Breast epithelium (tissue), 3 donors: Measurements from ENCODE around the gene CEP112.

ENCODE experiments used
- CTCF ChIP-seq, 3 donors: fragments of 450-650 bp; IDR thresholded peaks; one replicate each; pipeline ENCODE4 v1.5.1; 2016 to 2017; ENCODE audit warnings: antibody characterized with exemption in 3 of 3, mild to moderate bottlenecking in 3 of 3, moderate library complexity in 3 of 3
- POLR2A ChIP-seq: fragments of 450-650 bp; IDR thresholded peaks from one replicate; pipeline ENCODE4 v1.6.1; 2016; ENCODE audit warnings: antibody characterized with exemption, mild to moderate bottlenecking, moderate library complexity
- POLR2AphosphoS5 ChIP-seq, 3 donors: sonication (generic); formaldehyde crosslinking; IDR thresholded peaks; one replicate each; pipeline ENCODE4 v1.6.1; 2017; ENCODE audit warnings: antibody characterized with exemption in 3 of 3

- TF ChIP-seq CTCF (IDR thresholded peaks at IDR 0.05) (no peak), POLR2A (no peak), POLR2AphosphoS5 (IDR thresholded peaks at IDR 0.05) (no peak)
Observed at GRCh38 chr17:65617496-65617895, 574.4 kb downstream of the CEP112 start.
